ENCODE measurements around the gene BIN2.

DNA sequence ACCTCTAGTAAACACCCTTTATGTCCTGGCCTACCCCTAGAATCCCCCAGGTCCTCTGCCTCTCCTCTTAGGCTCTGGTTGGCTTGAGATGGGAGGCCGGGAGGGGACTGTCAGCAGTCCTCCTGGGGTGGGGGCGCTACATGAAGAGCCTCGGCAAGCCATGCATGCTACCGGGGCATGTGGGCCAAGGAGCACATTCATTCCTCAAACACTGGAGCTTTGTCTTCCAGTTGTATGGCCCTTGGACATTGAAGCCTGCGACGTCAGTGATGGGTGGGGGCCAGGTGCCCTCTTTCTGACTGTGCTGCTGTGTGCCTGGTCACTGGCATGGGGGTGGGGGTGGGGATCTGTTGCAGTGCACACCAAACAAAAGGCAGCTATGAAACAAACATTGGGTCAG is 38.3 kb upstream of the BIN2 start:
- no peak for TF ChIP-seq POLR2A (IDR thresholded peaks at IDR 0.05; ENCODE audit: low read depth)
- TF ChIP-seq, protein P1, sequence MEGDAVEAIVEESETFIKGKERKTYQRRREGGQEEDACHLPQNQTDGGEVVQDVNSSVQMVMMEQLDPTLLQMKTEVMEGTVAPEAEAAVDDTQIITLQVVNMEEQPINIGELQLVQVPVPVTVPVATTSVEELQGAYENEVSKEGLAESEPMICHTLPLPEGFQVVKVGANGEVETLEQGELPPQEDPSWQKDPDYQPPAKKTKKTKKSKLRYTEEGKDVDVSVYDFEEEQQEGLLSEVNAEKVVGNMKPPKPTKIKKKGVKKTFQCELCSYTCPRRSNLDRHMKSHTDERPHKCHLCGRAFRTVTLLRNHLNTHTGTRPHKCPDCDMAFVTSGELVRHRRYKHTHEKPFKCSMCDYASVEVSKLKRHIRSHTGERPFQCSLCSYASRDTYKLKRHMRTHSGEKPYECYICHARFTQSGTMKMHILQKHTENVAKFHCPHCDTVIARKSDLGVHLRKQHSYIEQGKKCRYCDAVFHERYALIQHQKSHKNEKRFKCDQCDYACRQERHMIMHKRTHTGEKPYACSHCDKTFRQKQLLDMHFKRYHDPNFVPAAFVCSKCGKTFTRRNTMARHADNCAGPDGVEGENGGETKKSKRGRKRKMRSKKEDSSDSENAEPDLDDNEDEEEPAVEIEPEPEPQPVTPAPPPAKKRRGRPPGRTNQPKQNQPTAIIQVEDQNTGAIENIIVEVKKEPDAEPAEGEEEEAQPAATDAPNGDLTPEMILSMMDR (IDR thresholded peaks at IDR 0.05) = no peak
- TF ChIP-seq POLR2AphosphoS5 (IDR thresholded peaks at IDR 0.05) = no peak
- TF ChIP-seq EP300 (IDR thresholded peaks at IDR 0.05) = no peak
